HG03139 (cell line): ENCODE measurements around the gene RIMBP2.
"Not testable (repeated sequence)": the region's sequence is repeated elsewhere in the genome, so short reads cannot be mapped to it uniquely, and the experiment has no call there.

Experiments used
- ATAC-seq: cut with Tn5 transposase; IDR thresholded peaks from one replicate; pipeline ENCODE4 v1.9.1; 2021; ENCODE audit not compliant: unreplicated experiment

Gene RIMBP2

GRCh38 chr12:130707571-130707891 is 8.6 kb downstream of the RIMBP2 start:
- no peak for ATAC-seq

DNA sequence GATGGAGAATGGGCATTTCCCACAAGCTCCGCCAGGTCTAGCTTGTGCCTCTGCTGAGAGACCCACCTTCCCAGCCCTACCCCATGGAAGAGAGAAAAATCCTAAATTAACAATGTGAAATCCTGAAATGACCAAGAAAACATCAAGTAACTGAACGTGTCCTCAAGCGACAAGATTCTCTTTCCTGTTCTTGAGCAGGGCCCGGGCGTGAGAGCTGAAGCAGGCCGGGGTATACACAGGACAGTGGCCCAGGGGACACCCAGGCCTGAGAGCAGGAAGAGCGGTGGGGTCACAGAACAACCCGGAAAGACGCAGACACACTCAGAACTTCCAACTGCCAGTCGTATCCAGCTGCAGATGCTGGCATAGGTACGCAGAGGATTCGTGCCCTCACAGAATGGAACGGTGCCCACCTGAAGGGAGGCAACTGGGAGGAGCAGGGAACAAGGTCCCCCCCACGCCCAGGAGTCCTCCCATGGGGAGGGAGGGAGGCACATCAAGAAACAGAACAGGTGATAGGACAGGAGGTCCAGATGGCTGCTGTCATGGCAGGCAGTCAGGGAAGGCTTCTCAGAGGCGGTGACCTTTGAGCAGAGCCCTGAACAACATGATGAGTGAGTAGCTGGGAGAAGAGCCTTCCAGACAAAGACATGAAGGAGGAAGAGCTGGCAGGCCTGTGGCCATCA is 9.1 kb downstream of the RIMBP2 start:
- ATAC-seq = no peak

DNA sequence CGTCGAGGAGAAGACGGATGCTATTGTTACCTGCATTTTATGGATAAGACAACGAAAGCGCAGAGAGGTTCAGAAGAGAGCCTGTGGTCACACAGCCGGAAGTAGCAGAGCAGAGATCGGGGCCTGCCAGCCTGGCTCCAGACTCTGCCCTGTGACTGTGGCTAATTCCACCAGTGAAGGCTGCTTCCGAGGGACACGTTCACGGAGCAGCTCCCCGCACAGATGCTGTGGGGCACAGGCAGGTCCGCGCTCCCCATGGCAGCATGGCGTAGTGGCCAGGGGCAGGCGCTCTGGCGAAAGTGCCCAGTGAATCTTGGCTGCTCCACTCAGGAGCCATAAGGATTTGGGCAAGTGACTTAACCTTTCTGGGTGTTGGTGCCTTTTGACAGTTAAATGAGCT is 9.8 kb downstream of the RIMBP2 start:
- ATAC-seq = no peak

GRCh38 chr12:130705178-130705822 is 10.8 kb downstream of the RIMBP2 start:
- ATAC-seq = no peak

GRCh38 chr12:130704606-130705005 is 11.5 kb downstream of the RIMBP2 start:
- ATAC-seq = no peak

DNA sequence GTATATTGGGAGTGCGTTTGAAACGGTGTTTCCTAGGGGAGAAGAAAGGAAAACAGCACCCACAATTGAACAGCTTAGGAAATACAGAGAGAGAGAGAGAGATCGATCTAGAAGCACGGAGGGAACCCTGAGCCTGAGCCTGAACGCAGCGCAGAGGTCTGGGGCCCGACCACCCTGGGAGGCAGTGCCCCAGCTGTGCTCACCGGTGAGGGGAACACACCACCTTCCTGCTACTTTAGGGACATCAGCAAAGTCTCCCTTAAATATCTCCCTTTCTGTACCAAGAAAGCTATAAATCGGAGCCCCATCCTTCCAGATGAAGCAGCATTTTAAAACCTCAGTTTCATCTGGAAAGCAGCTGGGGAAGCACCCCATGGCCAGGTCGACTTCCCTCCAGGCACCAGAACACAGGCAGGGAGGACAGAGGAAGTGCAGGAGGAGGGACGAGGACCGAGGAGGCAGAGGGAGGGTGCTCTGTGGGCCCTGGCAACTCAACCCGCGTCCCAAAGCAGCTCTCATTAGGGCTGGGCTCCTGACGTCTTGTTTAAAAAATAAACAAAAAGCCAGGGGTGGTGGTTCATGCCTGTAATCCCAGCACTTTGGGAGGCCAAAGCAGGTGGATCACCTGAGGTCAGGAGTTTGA is 12.2 kb downstream of the RIMBP2 start:
- ATAC-seq = no peak

GRCh38 chr12:130702966-130703732 is 12.9 kb downstream of the RIMBP2 start:
- ATAC-seq = no peak

GRCh38 chr12:130701402-130701744 is 14.7 kb downstream of the RIMBP2 start:
- no peak for ATAC-seq

- ATAC-seq = no peak
Observed at GRCh38 chr12:130700492-130701401, 15.4 kb downstream of the RIMBP2 start.

- no peak for ATAC-seq
Observed at GRCh38 chr12:130698106-130698505, 18.0 kb downstream of the RIMBP2 start.

DNA sequence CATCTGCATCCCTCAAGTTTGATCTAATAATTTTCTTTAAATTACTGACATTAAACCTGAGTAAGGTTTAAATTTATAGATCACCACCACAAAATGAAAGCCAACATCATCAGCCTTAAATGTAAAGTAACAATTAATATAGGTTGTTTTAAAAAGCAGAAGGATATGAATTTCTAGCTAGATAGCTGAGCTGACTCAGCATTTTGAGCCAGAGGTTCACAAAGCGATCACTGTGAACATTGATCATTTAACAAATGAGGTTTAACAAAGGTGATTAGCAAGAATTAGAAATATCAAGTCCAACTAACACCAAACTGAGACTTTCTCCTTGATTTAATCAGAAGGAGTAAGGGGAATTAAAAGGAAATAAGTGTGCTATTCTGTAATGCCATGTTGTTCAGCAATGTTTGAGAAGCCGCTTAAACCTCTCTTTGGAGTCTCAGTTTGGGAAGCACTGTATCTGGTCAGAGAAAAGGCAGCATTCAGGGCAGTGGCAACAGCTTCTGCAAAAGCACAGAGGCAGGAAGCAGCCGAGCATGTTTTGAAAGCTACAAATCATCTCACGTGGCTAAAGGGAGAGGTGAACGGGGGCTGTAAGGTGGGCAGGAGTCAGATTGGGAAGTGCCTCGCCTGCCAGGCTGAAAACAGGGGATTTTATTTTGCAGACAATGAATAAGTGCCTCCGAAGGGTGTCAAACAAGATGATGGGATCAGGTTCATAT is 19.6 kb downstream of the RIMBP2 start:
- ATAC-seq = no peak

GRCh38 chr12:130695061-130695460 is 21.0 kb downstream of the RIMBP2 start:
- ATAC-seq = no peak

DNA sequence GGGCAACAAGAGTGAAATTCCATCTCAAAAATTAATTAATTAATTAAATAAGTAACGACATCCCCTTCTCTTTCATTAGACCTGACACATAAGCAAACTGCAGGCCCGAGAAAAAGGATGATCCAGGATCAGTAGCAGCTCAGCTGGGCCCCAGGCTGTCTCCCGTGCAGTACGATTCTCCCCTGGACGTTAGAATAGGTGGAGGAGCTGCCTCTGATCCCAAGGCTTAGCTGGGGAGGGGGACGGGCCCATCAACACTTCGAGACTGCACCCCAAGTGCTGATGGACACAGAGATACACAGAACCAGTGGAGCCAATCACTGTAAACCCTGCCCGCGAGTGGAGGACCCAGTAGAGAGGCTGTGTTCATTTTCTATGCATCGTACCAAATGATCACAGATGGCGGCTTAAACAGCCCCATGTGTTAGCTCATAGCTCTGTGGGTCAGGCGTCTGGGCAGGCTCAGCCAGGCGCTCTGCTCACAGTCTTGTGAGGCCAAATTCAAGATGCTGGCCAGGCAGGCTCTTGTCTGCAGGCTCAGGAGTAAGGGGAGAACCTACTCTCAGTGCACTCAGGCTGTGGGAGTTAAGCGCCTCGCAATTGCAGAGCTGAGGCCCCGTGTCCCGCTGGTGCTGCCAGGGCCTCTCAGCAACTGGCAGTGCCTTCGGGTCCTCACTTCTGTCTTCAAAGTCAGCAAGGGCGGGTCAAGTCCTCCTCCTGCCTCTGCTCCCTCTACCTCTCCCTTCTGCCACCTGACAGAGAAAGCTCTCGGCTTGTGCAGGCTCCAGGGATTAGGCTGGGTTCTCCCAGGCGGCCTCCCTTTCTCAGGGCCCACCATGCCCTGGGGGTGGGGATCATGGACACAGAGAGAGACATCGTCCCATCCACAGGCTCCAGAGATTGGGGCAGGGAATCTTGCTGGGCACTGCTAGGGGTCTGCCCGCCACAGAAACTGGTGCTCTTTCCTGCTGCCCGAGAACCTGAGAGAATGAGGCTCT is 26.4 kb downstream of the RIMBP2 start:
- ATAC-seq = no peak

GRCh38 chr12:130688999-130689398 is 27.1 kb downstream of the RIMBP2 start:
- ATAC-seq = not testable (repeated sequence)

DNA sequence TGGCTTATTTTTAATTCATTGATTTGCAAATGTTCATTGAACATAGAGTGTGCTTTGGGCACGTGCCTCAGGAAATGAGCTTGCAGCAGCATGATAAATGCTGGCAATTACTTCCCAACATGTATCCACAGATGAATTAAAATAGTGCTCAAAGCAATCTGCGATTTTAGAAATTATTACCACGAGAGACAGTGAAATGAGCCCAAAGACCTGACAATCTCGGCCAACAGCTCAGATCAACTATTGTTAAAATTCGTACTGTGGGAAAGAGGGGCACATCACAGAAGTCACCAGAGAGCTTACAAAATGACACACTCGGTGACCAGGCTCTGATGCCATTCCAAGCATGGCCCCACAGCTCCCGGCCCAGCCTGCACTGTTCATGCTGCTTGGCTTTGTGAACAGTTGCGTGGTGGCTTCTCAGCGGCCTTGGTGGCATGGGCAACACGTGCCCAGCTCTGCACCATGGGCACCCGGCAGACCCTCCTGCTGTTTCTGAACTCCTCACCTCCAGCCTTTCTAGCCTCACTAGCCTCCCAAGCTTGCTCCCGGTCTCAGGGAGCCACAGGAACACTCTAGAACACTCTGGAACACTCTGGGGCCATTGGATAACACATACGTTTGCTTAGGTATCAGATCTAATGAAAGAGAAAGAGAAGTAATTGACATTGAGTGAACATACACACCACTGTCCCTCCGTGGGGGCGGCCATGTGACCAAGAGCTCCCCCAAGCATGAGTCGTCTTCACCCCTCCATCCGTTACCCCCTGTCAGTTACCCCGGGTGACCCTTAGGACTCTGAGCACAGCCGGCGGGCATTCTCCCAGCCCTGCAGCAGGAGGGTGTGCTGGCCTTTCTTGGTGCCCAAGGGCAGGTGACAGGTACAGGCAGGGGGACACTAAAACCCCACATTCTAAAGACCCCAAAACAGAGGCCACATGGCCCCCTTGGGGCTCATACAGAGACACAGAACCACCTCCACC is 28.0 kb downstream of the RIMBP2 start:
- no peak for ATAC-seq

GRCh38 chr12:130687190-130687589 is 28.9 kb downstream of the RIMBP2 start:
- ATAC-seq = no peak

- ATAC-seq = no peak
Observed at GRCh38 chr12:130686511-130686991, 29.5 kb downstream of the RIMBP2 start.

DNA sequence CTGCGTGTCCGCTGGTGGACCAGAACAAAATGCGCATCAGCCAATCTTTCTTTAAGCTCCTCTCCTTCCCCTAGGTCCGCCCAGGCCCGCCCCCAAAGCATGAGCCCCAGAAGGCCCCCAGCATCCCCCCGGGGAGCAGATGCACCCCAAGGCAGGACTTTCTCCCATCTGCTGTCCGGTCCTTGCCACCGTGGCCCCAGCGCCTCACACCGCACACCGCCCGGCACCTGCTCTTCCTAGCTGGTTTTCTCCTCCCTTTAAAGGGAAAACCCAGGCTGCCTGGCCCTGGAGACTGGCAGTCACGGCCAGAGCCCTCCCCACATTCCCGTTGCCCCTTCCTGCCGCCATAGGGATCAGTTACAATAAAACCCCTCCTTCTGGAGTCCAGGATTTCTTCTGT is 30.2 kb downstream of the RIMBP2 start:
- ATAC-seq = no peak
